NCI-H2227 (cell line): Measurements from ENCODE around the gene SKIC3.

Source experiments
- DNase-seq: peaks from one replicate; lab custom pipeline; 2025; ENCODE audit not compliant: unreplicated experiment; lab: John Stamatoyannopoulos, UW

SKIC3 gene

DNA sequence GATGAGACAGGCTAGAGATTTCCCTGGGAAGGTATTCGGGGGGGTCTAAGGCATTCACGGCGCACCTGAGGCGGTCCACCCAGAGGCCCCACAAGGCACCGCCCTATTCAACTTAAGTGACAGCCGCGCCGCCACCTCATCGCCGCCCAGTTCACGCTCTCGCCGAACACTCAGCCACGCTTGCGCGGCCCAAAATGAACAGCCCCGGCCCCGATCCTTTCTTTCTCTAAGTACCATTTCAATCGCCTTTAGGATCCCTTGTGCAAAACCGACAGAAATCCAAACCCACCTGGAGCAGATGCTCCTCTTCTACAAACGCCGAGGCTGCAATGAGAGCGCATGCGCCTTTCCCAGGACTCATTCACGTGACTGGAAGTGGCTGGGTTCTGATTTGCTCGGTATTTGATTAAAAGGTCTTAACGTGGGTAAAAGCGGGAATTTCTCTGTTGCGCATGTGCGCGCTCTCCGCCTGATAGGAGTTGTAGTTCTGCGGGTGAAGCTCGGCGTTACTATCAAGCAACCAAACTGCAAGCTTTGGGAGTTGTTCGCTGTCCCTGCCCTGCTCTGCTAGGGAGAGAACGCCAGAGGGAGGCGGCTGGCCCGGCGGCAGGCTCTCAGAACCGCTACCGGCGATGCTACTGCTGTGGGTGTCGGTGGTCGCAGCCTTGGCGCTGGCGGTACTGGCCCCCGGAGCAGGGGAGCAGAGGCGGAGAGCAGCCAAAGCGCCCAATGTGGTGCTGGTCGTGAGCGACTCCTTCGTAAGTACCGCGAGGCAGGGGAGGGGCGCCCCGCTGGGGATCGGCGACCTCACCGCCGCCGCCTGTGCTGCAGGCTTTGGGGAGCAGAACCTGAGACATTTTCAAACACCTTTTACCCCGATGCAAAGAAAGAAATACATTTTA lies at the start of gene SKIC3, which contains the start of gene ARSK:
TSS of gene SKIC3 (minus strand) at position 331 of the 902 bp plus-strand sequence. CDS start 7,827 bp downstream, outside the sequence.
TSS of gene ARSK (plus strand) at position 455 of the 902 bp plus-strand sequence. CDS start at position 633, 178 bp downstream.
- DNase-seq, result peak; percentile 97

DNA sequence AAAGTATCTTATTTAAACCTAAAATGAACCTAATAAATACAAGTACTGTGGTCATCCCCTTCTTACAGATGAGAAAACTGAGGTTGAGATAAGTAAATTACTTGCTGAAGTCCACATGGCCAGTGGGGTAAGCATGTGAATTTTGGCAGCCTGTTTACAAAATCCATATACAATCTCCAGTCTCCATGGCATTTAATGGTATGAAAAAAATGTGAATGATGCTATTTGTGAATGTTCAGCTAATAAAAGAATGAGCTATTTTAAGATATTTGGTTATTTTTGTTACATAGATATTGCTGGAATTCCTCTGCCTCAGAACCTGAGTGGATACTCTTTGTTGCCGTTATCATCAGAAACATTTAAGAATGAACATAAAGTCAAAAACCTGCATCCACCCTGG lies 45.8 kb upstream of the SKIC3 start:
- DNase-seq, result no peak

DNA sequence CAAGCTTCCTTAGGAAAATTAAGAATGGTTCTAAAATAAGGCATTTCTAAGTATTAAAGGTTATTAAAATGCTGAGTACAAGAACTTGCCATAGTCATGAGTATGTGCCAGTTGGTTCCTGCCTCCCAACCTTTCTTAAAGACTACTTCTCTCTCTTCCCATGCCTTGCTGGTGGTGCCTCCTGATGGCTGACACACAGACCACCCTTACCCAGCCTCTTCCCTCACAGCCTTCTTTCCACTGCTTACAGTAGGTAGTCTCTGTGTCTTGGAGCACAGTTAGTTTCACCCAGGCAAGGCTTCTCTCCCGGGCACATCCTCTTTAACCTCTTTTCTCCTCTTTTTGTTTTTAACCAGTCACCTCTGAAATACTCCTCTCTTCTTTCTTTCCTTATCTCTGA lies 44.5 kb upstream of the SKIC3 start:
- no peak for DNase-seq

DNA sequence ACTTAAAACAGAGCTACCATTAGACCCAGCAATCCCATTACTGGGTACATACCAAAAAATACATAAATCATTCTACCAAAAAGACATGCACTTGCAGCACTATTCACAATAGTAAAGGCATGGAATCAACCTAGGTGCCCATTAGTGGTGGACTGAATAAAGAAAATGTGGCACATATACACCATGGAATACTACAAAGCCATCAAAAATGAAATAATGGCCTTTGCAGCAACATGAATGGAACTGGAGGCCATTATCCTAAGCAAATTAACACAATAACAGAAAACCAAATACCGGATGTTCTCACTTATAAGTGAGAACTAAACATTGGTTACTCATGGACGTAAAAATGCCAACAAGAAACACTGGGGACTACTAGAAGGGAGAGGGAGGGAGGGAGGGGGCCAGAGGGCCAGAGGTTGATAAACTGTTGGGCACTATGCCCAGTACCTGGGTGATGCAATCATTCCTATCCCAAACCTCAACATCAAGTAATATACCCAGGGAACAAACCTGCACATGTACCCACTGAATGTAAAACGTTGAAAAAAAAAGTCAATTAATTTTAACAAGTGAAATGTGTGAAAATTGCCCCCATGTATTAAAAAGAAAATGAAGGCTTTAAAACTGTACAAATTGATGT lies 40.6 kb upstream of the SKIC3 start:
- no peak for DNase-seq

DNA sequence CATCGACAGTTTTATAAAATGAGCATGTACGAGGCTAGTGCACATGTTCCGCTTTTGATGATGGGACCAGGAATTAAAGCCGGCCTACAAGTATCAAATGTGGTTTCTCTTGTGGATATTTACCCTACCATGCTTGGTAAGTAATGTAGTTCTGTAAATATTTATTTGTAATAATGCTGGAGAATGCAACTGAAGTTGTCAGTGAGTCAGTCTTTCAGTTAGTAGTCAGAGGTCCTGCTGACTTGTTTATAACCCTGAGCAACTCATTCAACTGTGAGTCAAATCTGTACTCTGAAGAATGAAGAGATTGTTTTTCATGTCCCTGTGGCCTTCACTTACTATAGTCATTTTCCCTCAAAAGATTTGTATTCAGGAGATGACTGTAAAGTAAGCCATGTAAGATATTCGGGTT lies 36.7 kb upstream of the SKIC3 start:
- DNase-seq, result no peak

DNA sequence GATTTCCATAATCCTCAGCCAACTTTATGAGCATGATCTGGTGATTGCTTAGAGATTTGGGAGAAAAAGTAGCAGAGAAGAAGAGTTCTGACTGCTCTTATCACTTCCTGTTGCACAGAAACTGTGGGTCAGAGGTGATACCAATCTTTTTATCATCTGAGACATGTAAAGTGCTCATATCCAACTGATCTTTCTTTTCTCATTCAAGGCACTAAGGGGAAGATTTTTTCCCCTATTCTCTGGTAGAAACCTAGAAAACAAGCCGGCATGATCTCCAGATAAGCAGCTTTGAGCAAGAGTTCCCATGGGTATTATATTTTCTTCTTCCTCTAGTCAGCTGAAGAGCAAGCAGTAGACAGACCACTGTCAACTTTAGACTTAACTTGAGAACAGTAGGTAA lies 36.1 kb upstream of the SKIC3 start:
- no peak for DNase-seq

DNA sequence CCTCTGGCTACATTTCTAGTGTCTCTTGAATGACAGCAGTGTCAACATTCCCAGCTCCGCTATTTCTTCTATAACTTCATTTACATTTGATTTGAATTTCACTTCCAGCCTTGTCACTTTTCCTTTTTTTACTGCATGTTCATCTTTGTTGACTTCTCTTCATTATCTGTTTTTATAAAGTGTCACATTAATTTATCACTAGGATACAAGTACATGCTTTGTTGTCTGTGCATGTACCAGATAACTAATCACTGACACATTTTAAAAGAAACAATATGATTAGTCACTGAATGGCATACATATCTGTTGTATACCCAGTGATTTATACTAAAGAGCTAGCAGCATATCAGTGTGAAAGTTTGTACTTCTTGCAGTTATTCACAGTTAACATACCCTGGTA lies 29.2 kb upstream of the SKIC3 start:
- no peak for DNase-seq

DNA sequence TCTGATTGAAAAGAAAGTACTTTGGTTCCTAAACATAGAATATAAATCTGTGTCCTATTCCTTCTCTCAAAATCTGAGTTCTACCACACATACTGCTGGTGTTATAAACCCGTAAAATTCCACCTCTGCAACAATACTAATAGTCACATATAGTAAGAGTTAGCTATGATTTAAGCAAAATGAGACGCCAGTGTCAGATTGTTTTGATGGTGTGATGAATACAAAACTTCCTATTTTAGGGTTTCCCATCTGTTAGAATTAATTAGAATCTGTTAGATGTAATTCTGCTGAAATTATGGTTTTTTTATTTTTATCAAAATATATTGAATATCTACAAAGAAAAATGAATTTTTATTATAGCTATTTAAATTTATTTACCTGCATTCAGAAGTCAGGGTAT lies 26.8 kb upstream of the SKIC3 start:
- no peak for DNase-seq

DNA sequence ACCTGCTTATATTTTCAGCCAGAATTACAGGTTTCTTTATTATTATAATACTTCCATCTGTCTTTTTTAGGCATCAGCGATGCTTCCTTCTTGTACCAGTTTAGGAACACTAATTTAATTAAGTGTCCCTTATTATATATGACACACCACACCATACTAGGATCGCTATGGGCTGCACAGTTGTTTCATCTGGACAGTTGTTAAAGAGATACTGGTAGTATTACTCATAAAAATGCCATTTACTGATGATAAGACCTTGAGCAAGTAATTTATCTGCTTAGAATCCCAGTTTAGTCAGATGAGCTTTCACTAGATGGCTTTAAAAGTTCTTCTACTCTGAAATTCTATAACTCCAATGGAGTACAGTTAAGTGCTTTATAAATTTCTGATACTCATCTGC lies 17.2 kb upstream of the SKIC3 start:
- DNase-seq, result no peak

DNA sequence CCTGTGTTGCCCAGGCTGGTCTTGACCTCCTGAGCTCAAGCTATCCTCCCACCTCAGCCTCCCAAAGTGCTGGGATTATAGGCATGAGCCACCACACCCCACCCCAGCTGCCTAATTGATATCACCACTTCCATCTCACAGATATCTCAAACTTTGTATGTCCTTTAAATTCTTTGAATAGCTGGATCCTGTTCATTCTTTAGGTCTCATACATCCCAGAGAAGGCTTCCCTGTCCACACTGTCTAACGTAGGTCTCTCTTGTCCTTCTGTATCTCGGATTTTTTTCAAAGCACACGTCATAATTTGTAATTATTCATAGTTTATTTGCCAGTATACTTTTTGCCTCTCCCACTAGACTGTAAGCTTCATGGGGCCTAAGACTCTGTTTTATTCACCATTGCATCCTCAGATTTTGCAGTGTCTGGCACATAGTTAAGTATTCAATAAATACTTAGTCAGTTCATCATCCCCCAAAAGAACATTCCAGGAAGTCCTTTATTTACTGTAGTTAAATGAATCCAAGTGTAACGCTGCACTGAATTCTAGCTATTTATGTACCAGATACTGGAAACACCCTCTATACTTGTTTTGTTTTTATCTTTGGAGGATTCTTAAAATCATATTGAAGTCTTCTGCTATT lies 10.6 kb upstream of the SKIC3 start:
- no peak for DNase-seq

DNA sequence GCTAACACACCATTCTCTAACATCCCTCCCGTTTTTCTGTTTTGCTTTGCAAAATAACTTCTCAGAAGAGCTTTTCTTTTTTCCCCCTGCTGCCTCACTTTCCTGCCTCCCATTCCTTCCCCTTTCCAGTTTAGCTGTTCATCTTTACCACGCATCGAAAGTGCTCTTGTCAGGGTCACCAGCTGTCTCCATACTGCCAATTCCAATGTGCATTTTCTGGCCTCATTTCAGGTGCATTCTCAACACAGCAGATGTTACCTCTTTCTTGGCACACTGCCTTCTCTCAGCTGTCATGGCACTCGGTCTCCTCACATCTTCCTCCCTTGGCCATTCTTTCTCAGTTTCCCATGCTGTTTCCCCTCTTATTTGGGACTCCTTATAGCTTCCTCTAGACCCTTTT lies 9.7 kb upstream of the SKIC3 start:
- DNase-seq, result no peak

DNA sequence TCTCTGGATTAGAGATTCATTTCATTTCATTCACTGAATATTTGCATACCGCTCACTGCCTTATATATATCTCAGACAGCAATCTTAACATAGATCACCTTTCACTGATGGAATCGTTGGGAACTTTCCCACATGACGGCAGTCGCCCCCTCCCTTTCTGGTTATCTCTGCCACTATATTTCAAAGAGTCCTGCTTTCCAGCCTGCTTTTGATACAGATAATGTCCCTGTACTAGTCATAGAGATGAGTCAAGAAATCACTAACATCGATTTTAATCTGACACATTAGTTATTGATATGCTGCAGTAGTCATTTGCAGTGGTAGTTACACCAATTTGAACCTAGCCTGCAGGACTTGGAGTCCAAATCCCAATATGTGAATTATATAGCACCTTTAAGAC lies 8.6 kb upstream of the SKIC3 start:
- DNase-seq, result no peak

DNA sequence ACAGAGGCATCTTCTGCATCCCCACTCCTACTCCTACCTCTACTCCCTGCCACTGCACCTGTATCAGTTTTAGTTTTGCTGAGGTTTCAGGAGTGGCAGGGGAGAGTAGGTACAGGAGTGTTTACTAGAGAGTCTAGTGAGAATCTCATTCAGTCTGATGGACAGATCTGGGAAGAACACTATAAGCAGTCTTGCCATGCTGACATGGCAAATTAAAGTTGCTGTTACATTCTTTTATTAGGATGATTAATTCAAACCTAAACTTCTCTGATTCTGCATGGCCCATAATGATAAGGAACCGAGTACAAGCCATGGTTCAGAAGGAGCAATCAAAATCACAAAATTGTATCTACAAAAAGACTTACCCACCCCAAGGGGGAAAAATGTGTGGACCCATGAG lies 7.5 kb upstream of the SKIC3 start:
- DNase-seq, result no peak

DNA sequence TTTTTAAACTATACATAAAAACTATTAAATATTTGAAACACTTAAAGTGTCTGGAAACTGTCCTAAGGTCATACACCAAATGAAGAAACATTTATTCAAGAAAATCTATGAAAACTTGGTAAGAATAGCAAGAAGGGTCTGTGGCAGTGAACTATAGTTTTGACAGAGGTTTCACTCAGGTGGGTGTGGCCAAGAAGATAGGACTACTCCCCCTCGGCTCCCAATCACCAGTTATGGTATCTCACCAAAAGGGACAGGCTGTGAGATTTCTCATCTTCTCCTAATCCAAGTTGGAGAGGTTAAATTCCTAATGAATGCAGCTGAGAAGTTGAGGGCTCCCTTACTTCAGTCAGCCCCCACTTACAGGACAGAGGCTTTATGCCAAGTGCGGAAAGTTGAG lies 3.1 kb upstream of the SKIC3 start:
- DNase-seq, result no peak

DNA sequence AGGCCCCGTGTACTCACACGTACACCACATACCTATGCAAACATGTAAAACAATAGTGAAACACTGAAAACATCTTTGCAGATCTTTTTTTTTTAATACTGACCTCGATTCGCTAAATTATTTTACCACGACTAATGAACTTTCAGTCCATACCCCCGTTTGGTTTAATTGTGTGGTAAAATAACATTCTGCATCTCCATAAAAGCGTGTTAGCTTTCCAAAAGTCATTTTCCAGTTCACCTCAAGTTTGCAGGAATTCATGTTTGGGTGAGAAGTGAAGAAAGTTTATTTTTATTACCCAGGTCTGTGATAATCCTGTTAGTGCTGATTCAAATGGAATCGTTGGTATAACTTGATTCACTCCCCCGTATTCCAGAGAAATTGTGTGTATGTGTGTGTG lies 776 bp upstream of the SKIC3 start:
- no peak for DNase-seq

DNA sequence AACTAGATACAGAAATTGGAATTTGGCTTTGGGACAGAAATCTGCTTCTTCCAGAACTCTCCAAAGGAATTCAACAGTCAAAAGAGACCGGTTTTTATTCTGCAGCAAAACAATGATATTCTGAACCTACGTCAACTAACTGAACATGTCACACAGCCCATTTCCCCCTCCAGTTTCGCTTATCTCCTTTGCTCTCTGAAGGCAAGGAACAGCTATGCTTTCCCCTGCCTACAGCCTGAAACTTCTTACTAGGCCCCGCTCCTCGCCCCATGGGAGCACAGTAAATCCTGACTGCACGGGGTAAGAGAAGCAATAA lies 488 bp downstream of the SKIC3 start:
- DNase-seq, result no peak

DNA sequence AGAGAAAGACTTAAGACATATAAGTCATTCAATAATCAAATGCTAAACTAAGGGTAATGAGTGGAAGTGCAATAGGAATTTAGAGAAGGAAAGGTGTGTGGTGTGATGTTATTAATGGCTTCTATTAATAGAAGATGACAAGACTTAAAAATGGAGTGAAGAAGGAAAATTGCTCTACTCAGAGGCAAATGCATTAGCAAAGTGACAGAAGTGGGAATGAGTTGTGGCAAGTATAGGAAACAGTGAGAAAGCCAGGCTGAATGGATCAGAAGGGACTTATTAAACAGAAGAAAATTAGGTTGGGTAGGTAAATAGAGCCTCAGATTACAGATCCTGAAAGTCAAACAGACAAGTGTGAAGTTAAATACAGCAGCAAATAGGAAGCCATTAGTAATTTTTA lies 5.7 kb downstream of the SKIC3 start:
- DNase-seq, result no peak

DNA sequence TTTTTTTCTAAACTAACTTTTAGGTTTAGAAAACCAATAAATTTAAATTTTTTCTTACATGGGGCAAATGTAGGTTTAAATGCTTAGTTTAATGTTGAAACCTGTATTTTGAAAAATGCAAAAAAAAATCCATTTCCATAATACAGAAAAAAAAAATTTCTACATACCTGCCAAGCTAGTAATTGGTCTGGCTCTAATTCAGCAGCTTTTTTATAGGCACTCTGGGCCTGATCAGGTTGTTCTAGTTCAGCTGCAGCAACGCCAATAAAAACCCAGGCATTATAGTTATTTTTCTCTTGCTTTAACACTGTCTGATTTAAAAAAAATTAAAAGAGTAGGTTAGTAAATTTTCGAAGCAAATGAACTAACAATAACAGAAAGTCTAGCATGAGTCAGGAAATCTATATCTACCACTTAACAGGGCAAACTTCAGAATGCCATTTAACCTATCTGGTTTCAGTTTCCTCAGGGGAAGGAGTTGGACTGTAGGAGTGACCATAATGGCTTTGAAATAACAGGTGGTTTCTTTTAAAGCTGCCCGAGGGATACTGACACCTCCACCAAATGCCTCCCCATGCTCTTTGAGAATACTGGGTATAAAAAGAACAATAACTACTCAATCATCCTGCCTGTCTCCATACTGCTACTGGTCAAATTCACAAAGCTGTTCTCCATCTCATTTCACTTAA lies 11.6 kb downstream of the SKIC3 start:
- no peak for DNase-seq

DNA sequence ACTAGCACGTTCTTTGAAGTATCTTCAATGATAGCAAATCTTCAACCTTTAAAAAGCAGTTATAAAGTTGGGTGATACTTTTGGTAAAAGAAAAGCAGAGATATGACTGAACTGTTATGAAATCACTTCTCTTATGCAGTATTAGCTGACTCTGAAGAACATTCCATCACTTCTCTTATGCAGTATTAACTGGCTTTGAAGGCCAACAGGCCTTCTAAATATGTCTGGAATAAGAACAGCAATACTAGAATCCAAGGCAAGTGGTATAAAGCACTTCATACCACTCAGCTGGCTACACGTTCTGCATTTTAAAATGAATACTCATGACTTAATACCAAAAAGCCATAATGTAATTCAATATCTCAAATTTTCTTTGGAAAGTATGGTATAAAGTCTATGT lies 17.3 kb downstream of the SKIC3 start:
- DNase-seq, result no peak

DNA sequence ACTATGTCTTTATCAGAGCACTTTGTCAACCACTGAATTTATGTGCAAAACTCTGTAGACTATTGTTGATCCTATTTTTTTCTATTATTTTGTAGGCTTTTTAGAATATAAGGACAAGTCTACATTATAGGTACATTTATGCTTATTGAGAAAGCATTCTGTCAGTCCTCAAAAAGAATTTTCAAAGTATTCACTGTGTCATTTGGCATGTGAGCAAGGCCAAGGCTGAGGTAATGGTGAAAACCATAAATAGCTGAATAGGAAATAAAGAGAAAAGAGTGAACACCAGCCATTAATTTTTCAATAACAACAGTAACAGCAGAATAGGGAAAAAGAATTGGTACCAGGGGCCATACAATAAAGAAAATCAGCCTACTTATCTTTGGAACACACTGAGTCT lies 21.0 kb downstream of the SKIC3 start:
- DNase-seq, result no peak

DNA sequence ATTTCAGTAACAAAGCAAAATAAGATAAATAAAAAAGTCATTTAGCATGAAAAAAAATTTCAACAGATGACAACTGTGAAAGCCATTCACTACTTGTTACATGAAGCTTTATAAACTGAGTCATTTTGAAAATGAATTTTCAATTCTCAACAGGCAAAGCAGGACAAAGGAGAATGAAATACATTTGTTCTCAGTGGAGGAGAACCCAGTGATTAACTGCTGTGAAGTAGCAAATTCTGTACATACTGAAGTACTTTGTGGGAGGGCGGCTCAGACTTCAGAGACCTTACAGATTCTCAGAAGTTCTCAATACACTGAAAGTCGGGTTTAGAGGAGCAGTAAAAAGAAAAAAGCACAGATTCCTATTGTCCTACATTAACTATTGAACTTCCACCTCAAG lies 21.7 kb downstream of the SKIC3 start:
- peak; percentile 46 for DNase-seq

DNA sequence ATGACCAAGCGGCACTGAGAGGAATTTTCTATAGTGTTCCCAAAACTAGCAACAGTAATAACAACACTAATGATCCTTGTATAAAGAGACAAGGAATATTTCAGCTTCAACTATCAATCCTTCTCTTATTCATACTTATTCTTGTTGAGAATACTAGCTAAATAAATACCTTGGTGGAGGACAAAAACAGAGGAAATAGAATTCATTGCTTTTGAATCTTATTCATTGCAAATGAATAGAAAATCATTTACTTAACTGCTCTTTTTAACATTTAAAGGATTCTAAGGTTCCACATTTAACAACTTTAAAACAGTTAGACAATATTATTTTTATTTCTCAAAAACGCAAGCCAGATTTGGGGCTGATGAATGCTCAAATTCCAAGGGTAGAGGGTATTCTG lies 22.4 kb downstream of the SKIC3 start:
- no peak for DNase-seq
